Measurements from ENCODE around the gene ATG101.
A peak's percentile ranks its signal among the peaks of the same experiment; 100 is the strongest.

DNA sequence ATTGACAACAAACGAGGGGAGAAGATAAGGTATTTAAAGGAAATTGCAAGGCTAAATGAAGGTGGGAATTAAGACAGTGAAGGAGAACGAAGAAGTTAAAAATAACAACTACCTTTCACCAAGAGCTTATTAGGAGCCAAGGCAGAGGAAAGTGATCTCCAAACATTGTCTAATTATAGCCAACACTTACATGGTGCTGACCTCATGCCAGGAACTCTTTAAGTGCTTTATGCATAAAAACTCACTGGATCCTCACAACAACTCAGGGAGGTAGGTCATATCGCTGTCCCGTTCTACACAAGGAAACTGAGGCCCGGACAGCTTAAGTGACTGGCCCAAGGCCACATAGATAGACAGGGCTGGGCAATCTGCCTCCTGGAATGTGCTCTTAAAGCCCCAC lies 43.5 kb upstream of the ATG101 start:
- TF ChIP-seq, protein P1, sequence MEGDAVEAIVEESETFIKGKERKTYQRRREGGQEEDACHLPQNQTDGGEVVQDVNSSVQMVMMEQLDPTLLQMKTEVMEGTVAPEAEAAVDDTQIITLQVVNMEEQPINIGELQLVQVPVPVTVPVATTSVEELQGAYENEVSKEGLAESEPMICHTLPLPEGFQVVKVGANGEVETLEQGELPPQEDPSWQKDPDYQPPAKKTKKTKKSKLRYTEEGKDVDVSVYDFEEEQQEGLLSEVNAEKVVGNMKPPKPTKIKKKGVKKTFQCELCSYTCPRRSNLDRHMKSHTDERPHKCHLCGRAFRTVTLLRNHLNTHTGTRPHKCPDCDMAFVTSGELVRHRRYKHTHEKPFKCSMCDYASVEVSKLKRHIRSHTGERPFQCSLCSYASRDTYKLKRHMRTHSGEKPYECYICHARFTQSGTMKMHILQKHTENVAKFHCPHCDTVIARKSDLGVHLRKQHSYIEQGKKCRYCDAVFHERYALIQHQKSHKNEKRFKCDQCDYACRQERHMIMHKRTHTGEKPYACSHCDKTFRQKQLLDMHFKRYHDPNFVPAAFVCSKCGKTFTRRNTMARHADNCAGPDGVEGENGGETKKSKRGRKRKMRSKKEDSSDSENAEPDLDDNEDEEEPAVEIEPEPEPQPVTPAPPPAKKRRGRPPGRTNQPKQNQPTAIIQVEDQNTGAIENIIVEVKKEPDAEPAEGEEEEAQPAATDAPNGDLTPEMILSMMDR (IDR thresholded peaks at IDR 0.05), result no peak
- TF ChIP-seq POLR2AphosphoS5 (IDR thresholded peaks at IDR 0.05), result peak; percentile 39

Data from gastroesophageal sphincter (tissue), 3 donors.